HG03139 (cell line): ENCODE results near the gene WRAP73.

ENCODE experiments used
- ATAC-seq: cut with Tn5 transposase; IDR thresholded peaks from one replicate; pipeline ENCODE4 v1.9.1; 2021; ENCODE audit not compliant: unreplicated experiment

WRAP73 gene

DNA sequence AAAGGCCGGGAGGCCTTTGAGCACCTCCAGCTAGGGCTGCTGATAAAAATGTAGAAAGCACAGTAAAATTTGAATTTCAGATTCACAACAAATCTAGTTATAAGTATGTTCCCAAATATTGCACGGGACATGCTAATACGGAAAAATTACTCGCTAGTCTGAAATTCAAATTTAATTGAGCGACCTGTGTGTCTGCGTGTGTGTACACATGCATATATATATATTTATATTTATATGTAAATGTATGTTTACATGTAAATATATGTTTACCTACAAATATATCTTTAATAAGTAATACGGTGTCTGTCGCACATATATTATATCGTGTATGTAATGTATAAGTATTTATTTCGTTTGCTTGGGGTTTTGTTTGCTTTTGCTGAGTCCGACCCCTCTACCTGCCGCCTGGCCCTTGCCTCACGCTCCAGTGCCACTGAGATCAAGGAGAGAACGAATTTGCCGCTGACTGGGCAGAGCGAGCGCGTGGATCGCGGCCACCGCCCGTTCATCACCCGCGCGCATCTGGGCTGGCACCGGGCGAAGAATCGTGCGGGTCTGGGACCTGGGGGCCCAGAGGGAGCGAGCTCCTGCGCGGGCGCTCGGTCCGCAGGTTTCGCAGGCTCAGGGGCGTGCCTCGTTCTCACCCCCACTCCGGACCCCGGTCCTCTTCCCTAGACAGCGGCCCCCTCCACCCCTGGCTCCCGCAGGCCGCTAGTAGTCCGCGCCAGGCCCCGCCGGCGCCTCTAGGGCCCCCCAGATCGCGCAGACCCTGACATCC is 534 bp upstream of the WRAP73 start:
- no peak for ATAC-seq

DNA sequence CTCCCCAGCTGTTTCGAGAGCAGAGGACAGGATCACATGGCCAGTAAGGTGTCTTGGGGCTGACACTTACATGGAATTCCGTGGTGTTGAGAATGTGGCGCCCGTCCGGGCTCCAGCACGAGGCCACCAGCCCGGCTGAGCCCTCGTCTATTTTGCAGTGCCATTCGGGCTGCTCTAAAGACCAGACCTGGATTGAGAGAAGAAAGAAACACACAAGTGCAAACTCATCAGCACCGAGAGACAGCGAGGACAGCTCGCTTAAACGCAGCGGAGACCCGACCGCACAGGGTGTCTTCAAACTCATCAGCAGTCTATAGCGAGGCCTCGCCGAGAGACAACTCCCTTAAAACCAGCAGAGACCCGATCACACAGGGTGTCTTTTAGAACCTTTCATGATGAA is 3.3 kb downstream of the WRAP73 start:
- no peak for ATAC-seq

DNA sequence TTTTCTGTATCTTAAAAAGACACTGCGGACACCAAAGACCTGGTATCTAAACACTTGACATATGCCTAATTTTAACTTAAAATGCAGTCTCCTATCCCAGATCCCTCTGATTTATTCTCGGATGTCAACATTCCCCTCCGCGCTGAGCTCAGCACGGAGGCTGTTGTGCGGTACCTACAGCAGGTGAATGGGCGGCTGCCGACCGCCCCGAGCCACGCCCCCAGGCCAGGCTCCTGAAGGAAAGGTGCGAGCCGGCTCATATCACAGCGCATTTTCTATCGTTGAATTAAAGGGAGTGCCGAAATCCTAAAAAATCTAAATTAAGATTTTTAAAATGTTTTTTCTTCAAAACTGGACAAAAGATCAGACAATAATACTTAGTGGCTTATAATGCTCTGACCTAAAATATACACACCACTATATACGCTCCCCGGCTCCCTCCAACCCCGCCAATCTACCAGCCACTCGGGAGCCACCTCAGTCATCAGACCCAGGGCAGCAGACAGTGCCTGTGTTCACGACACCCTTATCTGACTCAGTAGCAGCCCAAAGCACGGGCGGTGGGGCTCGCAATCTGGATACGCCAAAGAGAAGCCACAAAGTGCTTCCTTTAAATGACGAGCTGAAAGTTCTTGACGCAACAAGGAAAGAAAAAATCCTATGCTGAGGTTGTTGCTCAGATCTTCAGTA is 4.1 kb downstream of the WRAP73 start:
- no peak for ATAC-seq

DNA sequence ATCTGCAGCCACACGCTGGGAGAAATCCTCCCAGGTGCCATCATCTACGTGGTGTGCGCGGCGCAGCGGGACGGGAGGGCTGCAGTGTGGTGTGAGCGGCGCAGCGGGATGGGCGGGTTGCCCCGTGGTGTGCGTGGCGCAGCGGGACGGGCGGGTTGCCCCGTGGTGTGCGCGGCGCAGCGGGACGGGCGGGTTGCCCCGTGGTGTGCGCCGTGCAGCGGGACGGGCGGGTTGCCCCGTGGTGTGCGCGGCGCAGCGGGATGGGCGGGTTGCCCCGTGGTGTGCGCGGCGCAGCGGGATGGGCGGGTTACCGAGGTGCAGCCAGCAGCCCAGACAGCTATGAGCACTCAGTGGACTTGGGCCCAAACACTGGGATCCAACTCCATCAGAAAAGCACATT is 4.7 kb downstream of the WRAP73 start:
- no peak for ATAC-seq

DNA sequence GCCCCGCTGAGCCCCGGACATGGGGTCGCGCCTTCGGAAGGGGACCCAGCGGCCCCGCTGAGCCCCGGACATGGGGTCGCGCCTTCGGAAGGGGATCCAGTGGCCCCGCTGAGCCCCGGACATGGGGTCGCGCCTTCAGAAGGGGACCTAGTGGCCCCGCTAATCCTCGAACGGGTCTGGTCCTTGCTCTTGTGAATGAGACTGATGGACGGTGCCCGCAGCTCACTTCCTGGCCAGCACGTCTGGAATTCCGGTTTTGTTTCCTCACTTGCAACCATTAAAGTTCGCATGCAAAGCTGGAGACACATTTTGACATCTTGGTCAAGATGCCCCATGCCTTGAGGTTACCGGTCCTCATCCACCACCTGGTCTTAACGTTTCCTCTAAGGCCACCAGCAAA is 5.6 kb downstream of the WRAP73 start:
- no peak for ATAC-seq

DNA sequence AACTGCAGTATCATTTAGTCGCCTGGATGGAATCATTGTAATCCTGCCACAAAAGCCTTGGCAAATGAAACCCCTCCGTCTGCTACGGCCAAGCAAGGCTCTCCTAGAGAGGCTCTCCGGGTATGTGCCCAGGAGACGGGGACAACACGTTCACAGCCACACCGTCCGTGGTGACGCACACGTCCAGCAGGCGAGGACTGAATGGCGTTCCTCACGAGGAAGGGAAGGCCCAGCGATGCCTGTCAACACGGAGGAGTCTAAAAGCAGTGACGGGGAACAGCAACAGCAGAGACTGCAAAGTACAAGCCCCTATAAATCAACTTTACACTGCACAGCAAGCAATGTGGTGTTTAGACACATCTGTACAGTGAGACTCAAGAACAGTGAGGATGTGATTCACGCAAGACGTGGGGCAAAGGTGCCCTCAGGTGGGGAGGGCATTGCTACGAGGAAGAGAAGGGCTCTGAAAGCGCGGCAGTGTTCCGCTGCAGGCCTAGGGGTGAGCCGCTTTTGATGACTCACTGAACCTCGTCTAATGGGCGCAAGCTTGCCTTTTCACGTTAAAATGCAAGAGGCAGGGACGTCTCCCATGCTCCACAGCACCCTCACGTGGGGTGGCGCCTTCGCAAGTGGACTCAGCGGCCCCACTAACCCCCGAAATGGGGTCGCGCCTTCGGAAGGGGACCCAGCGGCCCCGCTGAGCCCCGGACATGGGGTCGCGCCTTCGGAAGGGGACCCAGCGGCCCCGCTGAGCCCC is 6.8 kb downstream of the WRAP73 start:
- ATAC-seq: no peak

DNA sequence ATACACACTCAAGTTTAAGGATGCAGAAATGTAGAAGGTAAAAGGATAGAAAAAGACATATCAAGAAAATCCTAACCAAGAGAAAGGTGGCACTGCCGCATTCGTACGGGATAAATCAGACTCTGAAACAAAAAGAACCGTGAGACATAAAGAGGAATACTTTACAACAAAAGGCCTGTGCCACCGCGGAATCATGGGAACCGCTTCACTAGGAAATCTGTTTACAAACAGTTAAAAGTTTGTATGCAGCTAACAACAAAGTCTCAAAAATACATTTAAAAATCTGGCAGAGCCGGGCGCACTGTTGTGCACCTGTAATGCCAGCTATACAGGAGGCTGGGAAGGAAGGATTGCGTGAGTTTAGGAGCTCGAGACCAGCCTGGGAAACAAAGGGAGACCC is 8.1 kb downstream of the WRAP73 start:
- ATAC-seq: no peak

DNA sequence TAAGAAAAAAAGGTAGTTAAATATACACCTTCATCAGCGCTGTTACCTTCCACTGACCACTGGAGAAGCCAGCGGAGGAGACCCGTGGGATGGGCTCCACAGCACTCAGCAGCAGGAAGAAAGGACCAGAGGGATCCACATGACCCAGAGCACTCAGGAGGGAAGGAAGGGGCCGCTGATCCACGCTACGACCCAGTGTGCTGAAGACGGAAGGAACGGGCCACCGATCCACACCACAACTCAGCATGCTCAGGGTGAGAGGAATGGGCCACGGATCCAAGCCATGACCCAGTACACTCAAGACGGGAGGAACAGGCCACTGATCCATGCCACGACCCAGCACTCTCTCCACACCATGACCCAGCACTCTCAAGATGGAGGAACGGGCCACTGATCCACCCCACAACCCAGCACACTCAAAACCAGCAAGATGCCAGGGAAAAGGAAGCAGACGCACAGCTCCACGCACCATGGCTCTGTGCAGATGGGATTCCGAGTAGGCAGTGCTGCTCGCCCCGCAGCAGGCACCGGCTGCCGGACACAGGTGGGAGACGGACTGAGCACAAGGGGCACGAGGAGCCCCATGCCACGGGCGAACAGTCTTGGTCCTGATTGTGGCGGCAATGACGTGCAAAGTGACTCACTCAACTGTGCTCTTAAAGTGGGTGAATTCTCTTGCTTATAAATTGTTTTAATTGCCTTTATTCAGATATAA is 8.7 kb downstream of the WRAP73 start:
- no peak for ATAC-seq

DNA sequence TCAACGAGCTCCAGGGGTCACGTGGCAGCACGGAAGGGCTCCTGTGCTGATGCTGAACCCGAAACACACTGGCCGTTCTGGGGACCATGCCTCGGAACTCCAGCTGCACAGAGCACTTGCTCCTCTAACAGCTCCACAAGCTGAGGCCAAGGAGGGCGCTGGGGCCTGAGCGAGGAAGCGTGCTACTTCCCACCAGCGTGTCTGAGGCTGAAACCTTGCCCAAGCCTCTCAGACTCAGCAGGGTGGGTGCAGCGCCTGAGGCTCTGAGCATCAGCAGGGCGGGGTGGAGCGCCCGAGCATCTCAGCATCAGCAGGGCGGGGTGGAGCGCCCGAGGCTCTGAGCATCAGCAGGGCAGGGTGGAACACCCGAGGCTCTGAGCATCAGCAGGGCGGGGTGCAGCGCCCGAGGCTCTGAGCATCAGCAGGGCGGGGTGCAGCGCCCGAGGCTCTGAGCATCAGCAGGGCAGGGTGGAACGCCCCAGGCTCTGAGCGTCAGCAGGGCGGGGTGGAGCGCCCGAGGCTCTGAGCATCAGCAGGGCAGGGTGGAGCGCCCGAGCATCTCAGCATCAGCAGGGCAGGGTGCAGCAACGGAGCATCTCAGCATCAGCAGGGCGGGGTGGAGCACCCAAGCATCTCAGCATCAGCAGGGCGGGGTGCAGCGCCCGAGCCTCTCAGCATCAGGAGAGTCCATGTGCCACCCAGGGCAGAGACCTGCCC is 9.6 kb downstream of the WRAP73 start:
- no peak for ATAC-seq

DNA sequence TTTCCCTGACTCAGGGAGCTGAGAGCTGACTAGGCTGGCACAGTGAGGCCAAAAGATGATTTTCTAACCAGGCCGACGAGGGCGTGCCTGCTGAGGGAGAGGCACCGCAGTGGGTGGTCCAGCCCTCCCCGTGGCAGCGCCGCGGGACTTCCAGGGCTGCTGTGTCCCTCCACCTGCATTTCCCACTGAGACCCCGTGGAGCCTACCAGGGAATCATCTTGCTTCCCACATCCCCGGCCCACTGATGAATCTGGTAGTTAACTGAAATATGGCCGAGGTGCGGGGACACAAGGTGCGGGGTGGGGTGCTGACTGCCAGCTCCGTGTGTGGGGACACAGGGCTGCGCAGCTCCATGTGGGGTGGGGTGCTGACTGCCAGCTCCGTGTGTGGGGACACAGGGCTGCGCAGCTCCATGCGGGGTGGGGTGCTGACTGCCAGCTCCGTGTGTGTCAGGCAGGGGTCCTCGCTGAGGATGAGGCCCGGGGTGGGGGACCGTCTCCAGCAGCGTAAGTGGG is 10.4 kb downstream of the WRAP73 start:
- ATAC-seq: no peak

DNA sequence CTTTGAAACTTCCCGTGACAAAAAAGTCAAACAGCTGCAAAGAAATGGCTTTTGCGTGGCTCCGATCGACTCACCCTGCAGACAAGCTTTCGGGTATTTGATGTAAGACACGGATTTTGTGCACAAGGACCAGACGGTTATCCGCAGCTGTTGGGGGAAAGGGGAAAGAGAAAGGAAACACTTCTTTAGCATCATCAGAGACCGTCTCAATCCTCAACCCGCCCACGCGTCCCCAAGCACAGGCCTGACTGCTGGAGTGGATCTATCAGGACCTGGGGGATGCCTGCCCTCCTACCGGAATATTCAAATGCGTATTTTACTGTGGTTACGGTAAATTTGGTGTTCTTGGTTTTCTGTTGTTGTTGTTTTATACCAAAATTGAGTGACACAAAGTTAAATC is 11.2 kb downstream of the WRAP73 start:
- no peak for ATAC-seq

DNA sequence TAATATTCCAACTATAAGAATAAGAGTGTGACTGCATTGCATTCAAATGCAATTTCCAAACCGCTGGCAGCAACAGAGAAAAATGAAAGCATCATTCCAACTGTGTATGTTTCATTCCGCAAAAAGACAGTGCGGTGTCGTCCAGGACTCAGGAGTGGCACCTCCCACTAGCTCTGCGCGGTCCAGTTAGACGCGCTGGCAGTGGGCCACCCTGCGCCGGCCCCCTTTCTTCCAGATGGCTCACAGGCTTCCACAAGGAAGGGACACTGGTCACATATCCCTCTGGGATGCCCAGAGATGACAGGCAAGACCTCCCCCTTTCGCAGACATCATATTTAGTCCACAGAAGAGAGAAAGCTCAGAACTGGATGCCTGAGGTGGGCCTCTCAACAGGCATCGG is 11.9 kb downstream of the WRAP73 start:
- no peak for ATAC-seq

DNA sequence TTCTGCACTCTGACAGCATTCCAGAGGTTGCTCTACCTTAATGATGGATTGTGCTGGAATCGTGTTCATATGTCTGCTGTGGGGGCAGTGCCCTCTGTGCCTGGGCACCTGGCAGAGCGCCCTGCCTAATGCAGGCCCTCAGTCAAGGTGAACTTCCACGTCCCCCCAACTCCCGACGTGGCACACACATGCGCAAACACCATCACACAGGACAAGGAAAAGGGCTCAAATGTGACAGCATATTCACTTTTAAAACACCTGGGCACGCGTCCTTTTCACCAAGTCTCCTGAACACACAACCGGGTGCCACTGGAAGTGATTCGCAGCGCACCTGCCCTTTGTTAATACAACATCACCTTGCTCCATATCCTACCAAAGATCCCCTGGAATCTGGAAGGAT is 13.4 kb downstream of the WRAP73 start:
- no peak for ATAC-seq

DNA sequence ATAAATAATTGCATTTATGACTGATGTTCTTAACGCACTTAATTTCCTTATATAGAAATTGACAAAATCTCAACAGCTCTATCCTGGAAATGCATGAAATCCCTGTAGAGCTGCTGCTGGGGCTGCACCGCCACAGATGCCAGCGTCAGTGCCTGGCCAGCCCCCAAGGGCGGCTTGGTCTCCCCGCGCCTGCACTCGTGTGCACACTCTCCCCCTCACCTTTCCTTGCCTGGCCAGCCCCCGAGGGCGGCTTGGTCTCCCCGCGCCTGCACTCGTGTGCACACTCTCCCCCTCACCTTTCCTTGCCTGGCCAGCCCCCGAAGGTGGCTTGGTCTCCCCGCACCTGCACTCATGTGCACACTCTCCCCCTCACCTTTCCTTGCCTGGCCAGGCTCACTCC is 13.8 kb downstream of the WRAP73 start:
- ATAC-seq: no peak

DNA sequence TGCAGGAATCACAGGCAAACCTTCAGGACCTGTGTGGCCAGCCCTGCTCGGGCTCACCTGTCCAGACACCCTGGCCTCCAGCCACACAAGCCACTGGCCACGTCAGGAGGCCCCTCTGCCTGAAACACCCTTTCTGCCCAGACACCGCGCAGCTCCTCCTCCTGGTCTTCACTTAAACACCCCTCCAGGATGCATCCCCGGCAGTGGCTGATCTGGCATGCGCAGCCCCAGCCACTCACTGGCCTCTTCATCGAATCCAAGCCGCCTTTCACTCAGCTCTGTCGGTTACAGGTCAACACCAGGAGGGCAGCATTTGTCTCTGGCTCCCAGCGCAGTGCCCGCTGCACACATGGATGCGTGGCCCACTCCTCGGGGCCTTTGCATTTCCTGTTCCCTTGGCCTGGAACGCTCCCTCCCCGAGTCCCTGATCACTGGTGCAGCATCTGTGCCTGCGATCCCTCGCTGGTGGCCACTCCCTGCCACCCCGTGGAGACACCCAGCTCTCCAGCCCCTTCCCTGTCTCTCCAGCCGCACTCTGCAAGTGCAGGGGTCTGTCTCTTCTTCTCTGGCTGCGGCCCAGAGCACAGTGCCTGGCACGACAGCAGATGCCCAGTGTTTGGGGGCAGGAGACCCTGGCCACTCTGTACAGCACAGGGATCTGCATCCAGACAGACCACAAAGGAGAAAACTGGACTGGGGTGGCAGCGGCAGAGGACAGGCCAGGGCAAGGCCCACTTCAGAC is 15.7 kb downstream of the WRAP73 start:
- no peak for ATAC-seq

DNA sequence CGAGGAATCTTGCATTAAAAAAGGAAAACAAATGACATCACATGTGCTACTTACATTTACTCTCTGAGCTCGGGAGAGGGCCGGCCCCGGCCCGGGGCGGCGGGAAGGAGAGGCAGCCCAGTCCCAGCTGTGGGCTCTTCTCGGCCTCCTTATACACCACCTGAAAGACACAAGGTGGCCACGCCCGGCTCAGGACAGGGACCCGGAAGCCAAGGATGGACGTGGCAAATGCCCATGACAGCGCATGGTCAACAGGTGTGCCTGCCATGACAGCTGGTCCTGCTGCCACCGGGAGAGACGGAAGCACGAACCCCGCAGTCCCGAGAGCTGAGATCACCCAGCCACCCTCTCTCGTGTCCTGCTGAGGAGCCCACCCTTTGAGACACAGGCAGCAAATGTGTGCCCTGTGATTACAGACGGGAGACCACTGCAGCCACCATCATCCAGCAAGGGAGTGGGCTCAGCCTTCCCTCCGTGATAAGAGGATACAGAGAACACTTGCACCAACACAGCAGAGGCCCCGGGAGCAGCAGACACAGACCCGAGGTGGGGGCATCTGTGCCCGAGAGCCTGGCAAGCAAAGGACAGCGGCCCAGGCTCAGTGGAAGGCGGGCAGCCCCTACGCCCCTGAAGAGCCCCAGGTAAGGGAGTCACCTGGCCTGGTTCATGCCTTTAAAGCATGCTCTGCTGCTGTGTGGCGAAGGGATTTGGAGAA is 16.4 kb downstream of the WRAP73 start:
- no peak for ATAC-seq

DNA sequence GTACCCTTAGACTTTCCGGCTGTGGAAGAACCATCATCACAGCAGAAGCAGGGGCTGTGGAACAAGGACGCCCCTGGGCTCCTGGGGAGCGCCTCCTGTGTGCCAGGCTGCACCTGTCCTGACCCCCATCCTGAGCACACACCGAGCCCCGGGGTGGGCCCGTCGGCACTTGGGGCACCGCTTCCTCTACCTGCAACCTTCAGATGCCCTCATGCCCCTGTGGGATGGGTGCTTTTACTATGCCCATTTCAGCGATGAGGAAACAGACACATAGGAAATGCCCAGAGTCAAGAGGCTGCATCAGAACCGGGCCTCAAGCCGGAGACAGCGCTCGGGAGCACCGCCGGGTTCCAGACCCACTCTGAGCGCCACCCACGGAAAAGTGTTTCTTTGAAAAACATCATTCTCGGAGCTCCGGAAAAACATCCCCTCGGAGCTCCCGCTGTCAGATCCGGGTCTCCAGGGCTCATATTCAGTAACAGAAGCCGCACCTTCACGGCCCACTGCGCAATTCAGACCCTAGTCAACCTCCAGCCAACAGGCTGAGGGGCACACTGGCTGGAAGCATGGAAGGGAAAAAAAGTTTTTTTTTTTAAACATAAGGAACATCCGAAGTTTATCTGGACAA is 17.1 kb downstream of the WRAP73 start:
- ATAC-seq: no peak

DNA sequence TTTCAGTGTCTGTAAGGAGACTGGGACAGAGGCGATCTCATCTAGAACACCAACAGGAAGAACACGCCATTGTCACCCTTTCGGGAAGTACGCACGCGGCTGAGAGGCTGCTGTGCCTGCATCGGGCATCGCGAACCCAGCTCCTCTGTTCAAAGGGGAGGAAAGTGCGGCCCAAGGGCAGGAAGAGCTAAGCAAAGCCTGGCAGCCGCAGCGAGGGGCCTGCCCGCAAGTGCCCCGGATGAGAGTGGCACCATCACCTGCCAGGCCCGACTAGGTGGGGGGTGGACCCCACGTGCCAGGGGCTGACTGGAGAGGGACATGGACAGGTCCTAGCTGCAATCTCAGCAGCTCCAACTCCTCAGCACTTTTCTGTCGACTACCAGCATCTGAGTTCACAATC is 17.6 kb downstream of the WRAP73 start:
- no peak for ATAC-seq
